A673 (cell line): ENCODE measurements around the gene SH2D4B. TPM values are rescaled to one million over a fixed set of nuclear protein-coding genes. Genes with fewer than 3 reads are reported as not detected.

Source experiments
- BruUV-seq: library from RNA; stranded (reverse); fragments of 400-500 nt; replicated peaks from 2 replicates; lab custom pipeline; 2021; lab: Mats Ljungman, UMichigan
- CTCF ChIA-PET: fragments of 300-600 bp; sonication (Branson Sonifier 250); formaldehyde crosslinking; loops from one replicate; lab custom pipeline; 2022; ENCODE audit warnings: antibody characterized with exemption; lab: Charles Lee
- POLR2A ChIA-PET: fragments of 300-600 bp; sonication (Branson Sonifier 250); formaldehyde crosslinking; loops from one replicate; lab custom pipeline; 2022; ENCODE audit warnings: antibody characterized with exemption; ENCODE audit not compliant: low non-redundant PET; lab: Charles Lee
- DNase-seq: peaks from one replicate; pipeline ENCODE4 v3.0.0-alpha.2; 2015; ENCODE audit warnings: low spot score
- H3K27ac ChIP-seq: fragments of 200-600 bp; sonication (generic); 2 replicates; pipeline ENCODE4 v1.5.1; 2016; ENCODE audit warnings: mixed run types, low read depth, mild to moderate bottlenecking, mixed read lengths, antibody characterized with exemption, low read length; ENCODE audit not compliant: poor library complexity, severe bottlenecking
- H3K27me3 ChIP-seq: fragments of 200-600 bp; sonication (generic); replicated peaks from 2 replicates; pipeline ENCODE4 v1.6.1; 2017; ENCODE audit warnings: mixed run types, low read depth, mild to moderate bottlenecking, mixed read lengths, antibody characterized with exemption, low read length; ENCODE audit not compliant: insufficient read depth, poor library complexity
- H3K36me3 ChIP-seq: fragments of 200-600 bp; sonication (generic); 2 replicates; pipeline ENCODE4 v1.6.1; 2016; ENCODE audit warnings: mixed run types, mild to moderate bottlenecking, mixed read lengths, antibody characterized with exemption, low read length; ENCODE audit not compliant: insufficient read depth, poor library complexity, severe bottlenecking
- H3K4me1 ChIP-seq: fragments of 200-600 bp; sonication (generic); 2 replicates; pipeline ENCODE4 v1.6.1; 2017; ENCODE audit warnings: mixed run types, mild to moderate bottlenecking, mixed read lengths, antibody characterized with exemption, low read length; ENCODE audit not compliant: insufficient read depth, poor library complexity, severe bottlenecking
- H3K4me3 ChIP-seq: fragments of 200-600 bp; sonication (generic); 2 replicates; pipeline ENCODE4 v1.5.1; 2016; ENCODE audit warnings: low read depth, mixed run types, mild to moderate bottlenecking, mixed read lengths, low read length; ENCODE audit not compliant: poor library complexity, severe bottlenecking
- H3K9me3 ChIP-seq: fragments of 200-600 bp; sonication (generic); 2 replicates; pipeline ENCODE4 v1.6.1; 2016; ENCODE audit warnings: mixed run types, low read depth, mild to moderate bottlenecking, mixed read lengths, antibody characterized with exemption, low read length; ENCODE audit not compliant: poor library complexity, severe bottlenecking
- EZH2 ChIP-seq: fragments of 200-600 bp; sonication (generic); IDR thresholded peaks from 2 replicates; pipeline ENCODE4 v1.6.1; 2017; ENCODE audit warnings: borderline replicate concordance, low read depth, mild to moderate bottlenecking, mixed read lengths, antibody characterized with exemption, low read length; ENCODE audit not compliant: poor library complexity, severe bottlenecking
- intact Hi-C: fragments of 100-400 bp; cut with micrococcal nuclease; formaldehyde crosslinking; loops from one replicate; pipeline ENCODE4 v1.10.0; 2022; ENCODE audit not compliant: unreplicated experiment
- total RNA-seq: library from RNA; stranded (reverse); gene quantifications from 2 replicates; pipeline ENCODE4 v1.2.3, GENCODE V29; 2021
- TF ChIP-seq, protein P1 (sequence below): fragments of 300-800, 200-600 bp; sonication (generic); conservative IDR thresholded peaks from 2 replicates; pipeline ENCODE4 v1.5.1; 2017; ENCODE audit warnings: low read depth, mild to moderate bottlenecking, antibody characterized with exemption, low read length, moderate library complexity, mixed read lengths

The SH2D4B gene
- total RNA-seq, 1 experiment from 2014 or later: 0.19 TPM

DNA sequence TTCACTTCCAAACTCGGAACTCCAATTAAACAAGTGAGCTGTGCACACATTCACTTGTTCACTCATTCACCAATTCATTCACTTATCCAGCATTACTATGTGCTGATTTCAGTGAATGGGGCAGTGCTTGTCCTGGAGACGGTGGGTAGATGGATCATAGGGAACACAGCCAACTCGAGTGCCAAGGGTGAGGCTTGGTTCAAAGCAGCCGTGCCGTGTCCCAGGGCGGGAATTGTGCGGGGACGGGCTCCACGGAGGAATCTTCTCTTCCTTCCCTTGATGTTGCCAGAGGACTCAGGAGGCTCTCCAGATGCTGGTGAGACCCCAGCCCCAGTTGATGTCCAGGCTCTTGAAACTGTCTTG is 2.9 kb downstream of the SH2D4B start:
- Histone ChIP-seq H3K27ac (no peak overlapping the region), H3K36me3 (no peaks in the 10 kb centered on the region), H3K9me3 (no peaks in the 10 kb centered on the region), H3K27me3 (no peaks in the 10 kb centered on the region), H3K4me3 (no peak overlapping the region), H3K4me1 (no peaks in the 10 kb centered on the region)
- intact Hi-C loops: no loop called here
- TF ChIP-seq EZH2: no peak
- TF ChIP-seq, protein P1, sequence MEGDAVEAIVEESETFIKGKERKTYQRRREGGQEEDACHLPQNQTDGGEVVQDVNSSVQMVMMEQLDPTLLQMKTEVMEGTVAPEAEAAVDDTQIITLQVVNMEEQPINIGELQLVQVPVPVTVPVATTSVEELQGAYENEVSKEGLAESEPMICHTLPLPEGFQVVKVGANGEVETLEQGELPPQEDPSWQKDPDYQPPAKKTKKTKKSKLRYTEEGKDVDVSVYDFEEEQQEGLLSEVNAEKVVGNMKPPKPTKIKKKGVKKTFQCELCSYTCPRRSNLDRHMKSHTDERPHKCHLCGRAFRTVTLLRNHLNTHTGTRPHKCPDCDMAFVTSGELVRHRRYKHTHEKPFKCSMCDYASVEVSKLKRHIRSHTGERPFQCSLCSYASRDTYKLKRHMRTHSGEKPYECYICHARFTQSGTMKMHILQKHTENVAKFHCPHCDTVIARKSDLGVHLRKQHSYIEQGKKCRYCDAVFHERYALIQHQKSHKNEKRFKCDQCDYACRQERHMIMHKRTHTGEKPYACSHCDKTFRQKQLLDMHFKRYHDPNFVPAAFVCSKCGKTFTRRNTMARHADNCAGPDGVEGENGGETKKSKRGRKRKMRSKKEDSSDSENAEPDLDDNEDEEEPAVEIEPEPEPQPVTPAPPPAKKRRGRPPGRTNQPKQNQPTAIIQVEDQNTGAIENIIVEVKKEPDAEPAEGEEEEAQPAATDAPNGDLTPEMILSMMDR: no peak
- ChIA-PET POLR2A (no interaction called here), CTCF (no interaction called here)
- DNase-seq: no peak
- no TSS peak for BruUV-seq

GRCh38 chr10:80540981-80541750 is 3.5 kb downstream of the SH2D4B start:
- Histone ChIP-seq H3K27ac (no peak overlapping the region), H3K4me1 (no peaks in the 10 kb centered on the region), H3K27me3 (no peaks in the 10 kb centered on the region), H3K4me3 (no peak overlapping the region), H3K36me3 (no peaks in the 10 kb centered on the region), H3K9me3 (no peaks in the 10 kb centered on the region)
- TF ChIP-seq, protein P1: no peak
- no peak for TF ChIP-seq EZH2
- intact Hi-C loops: no loop called here
- ChIA-PET POLR2A (no interaction called here), CTCF (interaction anchor here (1.1 kb wide), 1 partner anchor 55 kb away, joined by 4 read pairs; no protein-coding TSS in a partner anchor)
- no peak for DNase-seq
- no TSS peak for BruUV-seq

DNA sequence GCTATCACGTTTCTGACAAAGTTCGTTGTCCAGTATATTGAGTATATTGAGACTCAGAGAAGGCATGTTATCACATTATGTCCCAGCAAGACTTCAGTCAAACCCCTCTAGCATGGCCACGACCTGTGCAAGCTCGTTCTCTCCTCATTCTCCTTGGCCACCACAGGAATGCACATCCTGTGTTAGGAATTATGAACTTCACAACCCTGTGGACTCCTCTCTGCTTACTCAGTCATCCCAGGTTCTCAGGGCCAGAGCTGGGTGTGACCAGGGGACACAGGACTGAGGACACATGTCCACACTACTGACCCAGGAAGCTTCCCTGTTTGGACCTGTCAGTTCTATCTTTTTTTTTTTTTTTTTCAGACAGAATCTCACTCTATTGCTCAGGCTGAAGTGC is 4.4 kb downstream of the SH2D4B start:
- no peaks in the 10 kb centered on the region for H3K27me3 ChIP-seq
- H3K36me3 ChIP-seq: no peaks in the 10 kb centered on the region
- TF ChIP-seq EZH2: no peak
- TF ChIP-seq, protein P1: no peak
- ChIA-PET CTCF (interaction anchor here (0.5 to 1.1 kb wide), 2 partner anchors 12 to 54 kb away, joined by 4 to 5 read pairs; no protein-coding TSS in a partner anchor), POLR2A (no interaction called here)
- no TSS peak for BruUV-seq
- intact Hi-C loops: no loop called here
- no peaks in the 10 kb centered on the region for H3K4me1 ChIP-seq
- DNase-seq: no peak
- no peaks in the 10 kb centered on the region for H3K9me3 ChIP-seq
- H3K27ac ChIP-seq: no peak overlapping the region
- H3K4me3 ChIP-seq: no peak overlapping the region
